Neuron (in vitro differentiated cells): ENCODE results near the gene DYRK3.
"Not testable (repeated sequence)": the region's sequence is repeated elsewhere in the genome, so short reads cannot be mapped to it uniquely, and the experiment has no call there.

Experiments
- H2AFZ ChIP-seq: one replicate; pipeline ENCODE4 v1.6.1; 2013; ENCODE audit warnings: low read depth, mild to moderate bottlenecking, inconsistent platforms, low read length, moderate library complexity
- H3K27me3 ChIP-seq: one replicate; pipeline ENCODE4 v1.6.1; 2013; ENCODE audit warnings: low read length; ENCODE audit not compliant: insufficient read depth
- H3K36me3 ChIP-seq: one replicate; pipeline ENCODE4 v1.6.1; 2013; ENCODE audit warnings: low read length; ENCODE audit not compliant: insufficient read depth
- H3K4me1 ChIP-seq: one replicate; pipeline ENCODE4 v1.6.1; 2013; ENCODE audit warnings: low read length; ENCODE audit not compliant: insufficient read depth
- H3K4me3 ChIP-seq: 2 replicates; pipeline ENCODE4 v1.5.1; 2013; ENCODE audit warnings: mild to moderate bottlenecking, low read length, moderate library complexity
- H3K9me3 ChIP-seq: one replicate; pipeline ENCODE4 v1.6.1; 2013; ENCODE audit warnings: low read length

DYRK3 gene

GRCh38 chr1:206604861-206605260 lies 30.5 kb upstream of the DYRK3 start:
- no peak overlapping the region for H3K4me3 ChIP-seq
- no peaks in the 10 kb centered on the region for H3K9me3 ChIP-seq
- no peaks in the 10 kb centered on the region for H3K4me1 ChIP-seq
- H3K27me3 ChIP-seq: no peaks in the 10 kb centered on the region
- peaks cover 46% of the 10 kb centered on the region for H3K36me3 ChIP-seq
- H2AFZ ChIP-seq: no peak overlapping the region

DNA sequence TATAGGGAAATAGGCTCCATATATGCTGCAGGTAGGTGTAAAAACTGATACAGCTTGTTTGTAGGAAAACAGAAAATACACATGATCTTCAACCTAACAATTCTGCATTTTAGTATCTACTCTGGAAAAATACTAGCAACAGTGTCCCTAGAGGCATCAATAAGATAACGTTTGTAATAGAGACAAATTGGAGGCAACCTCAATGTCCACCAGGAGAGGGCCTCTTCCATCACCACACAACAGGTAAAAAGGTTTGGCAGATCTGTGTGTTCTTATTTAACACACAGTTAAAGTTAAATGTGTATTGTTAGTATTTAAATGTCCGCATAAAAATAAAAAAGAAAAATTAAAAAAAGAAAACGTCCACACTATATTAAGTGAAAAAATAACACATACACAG lies 28.5 kb upstream of the DYRK3 start:
- Histone ChIP-seq H2AFZ (no peak overlapping the region), H3K4me3 (no peak overlapping the region), H3K27me3 (no peaks in the 10 kb centered on the region), H3K36me3 (peaks cover 35% of the 10 kb centered on the region), H3K9me3 (no peaks in the 10 kb centered on the region), H3K4me1 (peaks cover 8% of the 10 kb centered on the region)

GRCh38 chr1:206608108-206608698 lies 27.1 kb upstream of the DYRK3 start:
- Histone ChIP-seq H3K4me3 (no peak overlapping the region), H3K27me3 (no peaks in the 10 kb centered on the region), H3K4me1 (peaks cover 8% of the 10 kb centered on the region), H3K9me3 (no peaks in the 10 kb centered on the region), H2AFZ (no peak overlapping the region), H3K36me3 (peaks cover 22% of the 10 kb centered on the region)

- Histone ChIP-seq H3K4me3 (no peak overlapping the region), H2AFZ (no peak overlapping the region), H3K9me3 (no peaks in the 10 kb centered on the region), H3K4me1 (peaks cover 8% of the 10 kb centered on the region), H3K36me3 (peaks cover 14% of the 10 kb centered on the region), H3K27me3 (no peaks in the 10 kb centered on the region)
Observed at GRCh38 chr1:206609229-206609991, 25.9 kb upstream of the DYRK3 start.

- H3K9me3 ChIP-seq: no peaks in the 10 kb centered on the region
- peak within 1 kb of the TSS; percentile 75 for H2AFZ ChIP-seq
- peaks cover 6% of the 10 kb centered on the region for H3K27me3 ChIP-seq
- H3K4me3 ChIP-seq: peak within 1 kb of the TSS; percentile 71
- peaks cover 8% of the 10 kb centered on the region for H3K4me1 ChIP-seq
- peaks cover 3% of the 10 kb centered on the region for H3K36me3 ChIP-seq
Observed at GRCh38 chr1:206612129-206612876, 23.0 kb upstream of the DYRK3 start, which contains the start of gene EIF2D. Gene EIF2D (minus strand): TSS chr1:206612465. CDS start chr1:206612342, 123 bp downstream.

DNA sequence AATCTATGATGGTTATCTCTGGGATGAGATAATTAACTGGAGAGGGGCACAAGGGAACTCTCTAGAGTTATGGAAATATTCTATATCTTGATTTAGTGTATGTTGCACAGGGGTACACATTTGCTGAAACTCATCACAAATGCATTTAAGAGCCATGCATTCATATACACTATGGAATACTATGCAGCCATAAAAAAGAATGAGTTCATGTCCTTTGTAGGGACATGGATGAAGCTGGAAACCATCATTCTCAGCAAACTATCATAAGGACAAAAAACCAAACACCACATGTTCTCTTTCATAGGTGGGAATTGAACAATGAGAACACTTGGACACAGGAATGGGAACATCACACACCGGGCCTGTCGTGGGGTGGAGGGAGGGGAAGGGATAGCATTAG lies 8.9 kb upstream of the DYRK3 start:
- not testable (repeated sequence) for H3K4me1 ChIP-seq, H3K4me3 ChIP-seq, H3K27me3 ChIP-seq, H3K36me3 ChIP-seq, H3K9me3 ChIP-seq, H2AFZ ChIP-seq

DNA sequence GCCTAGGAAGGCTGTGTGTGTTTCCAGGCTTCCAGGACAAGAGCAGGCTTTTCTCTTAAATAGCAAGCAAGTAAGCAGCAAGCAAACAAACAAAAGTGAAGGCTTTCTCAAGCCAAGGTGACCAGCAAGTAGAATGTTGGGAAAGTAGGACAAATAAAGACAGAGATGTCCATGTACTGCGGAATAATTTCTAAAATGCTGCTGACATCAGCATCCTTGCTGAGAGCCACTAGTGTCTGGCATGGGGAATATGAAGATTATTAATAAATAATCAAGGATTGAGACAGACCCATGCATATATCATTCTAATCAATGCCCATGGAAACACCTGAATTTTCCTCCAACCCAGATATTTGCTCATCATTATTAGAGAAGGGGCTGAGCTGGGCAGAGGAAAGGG lies 6.4 kb upstream of the DYRK3 start:
- no peak overlapping the region for H3K4me3 ChIP-seq
- H2AFZ ChIP-seq: no peak overlapping the region
- H3K27me3 ChIP-seq: no peaks in the 10 kb centered on the region
- H3K4me1 ChIP-seq: peaks cover 6% of the 10 kb centered on the region
- H3K9me3 ChIP-seq: no peaks in the 10 kb centered on the region
- no peaks in the 10 kb centered on the region for H3K36me3 ChIP-seq

- H3K27me3 ChIP-seq: no peaks in the 10 kb centered on the region
- no peaks in the 10 kb centered on the region for H3K36me3 ChIP-seq
- peaks cover 18% of the 10 kb centered on the region for H3K4me1 ChIP-seq
- no peak overlapping the region for H3K4me3 ChIP-seq
- no peak overlapping the region for H2AFZ ChIP-seq
- no peaks in the 10 kb centered on the region for H3K9me3 ChIP-seq
Observed at GRCh38 chr1:206631085-206631509, 4.2 kb upstream of the DYRK3 start.

GRCh38 chr1:206633708-206634121 lies 1.6 kb upstream of the DYRK3 start:
- peaks cover 3% of the 10 kb centered on the region for H3K36me3 ChIP-seq

GRCh38 chr1:206634365-206635079 lies 814 bp upstream of the DYRK3 start:
- peaks cover 4% of the 10 kb centered on the region for H3K36me3 ChIP-seq
- peak overlapping the region; percentile 72 for H2AFZ ChIP-seq
- peak overlapping the region; percentile 70 for H3K4me3 ChIP-seq
- no peaks in the 10 kb centered on the region for H3K27me3 ChIP-seq
- no peaks in the 10 kb centered on the region for H3K9me3 ChIP-seq
- peaks cover 25% of the 10 kb centered on the region for H3K4me1 ChIP-seq

More at GRCh38 chr1:206633708-206634121, 1.6 kb upstream of the DYRK3 start:
- H3K27me3 ChIP-seq: no peaks in the 10 kb centered on the region
- H2AFZ ChIP-seq: no peak overlapping the region
- H3K4me3 ChIP-seq: no peak overlapping the region
- H3K9me3 ChIP-seq: no peaks in the 10 kb centered on the region
- H3K4me1 ChIP-seq: peaks cover 25% of the 10 kb centered on the region

DNA sequence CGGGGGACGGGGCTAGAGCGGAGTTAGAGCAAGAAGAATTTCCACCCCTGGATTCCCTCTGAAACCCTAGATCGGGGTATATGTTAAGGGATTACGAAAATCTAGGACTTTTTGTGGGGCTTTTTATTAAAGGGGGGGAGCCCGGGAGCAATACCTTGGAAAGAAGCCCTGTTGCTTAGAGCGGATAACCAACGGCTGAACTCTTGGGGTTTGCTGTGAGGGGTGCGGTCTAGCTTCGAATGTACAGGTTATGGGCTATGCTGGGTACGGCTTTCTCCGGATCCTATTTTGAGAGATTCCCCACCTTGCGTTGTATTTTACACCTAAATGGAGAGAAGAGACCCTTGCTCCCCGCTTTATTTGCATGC lies 626 bp downstream of the DYRK3 start:
- Histone ChIP-seq H3K4me1 (peaks cover 25% of the 10 kb centered on the region), H3K9me3 (no peaks in the 10 kb centered on the region), H3K4me3 (peak overlapping the region; percentile 70), H3K27me3 (no peaks in the 10 kb centered on the region), H2AFZ (peak overlapping the region; percentile 72), H3K36me3 (peaks cover 4% of the 10 kb centered on the region)

DNA sequence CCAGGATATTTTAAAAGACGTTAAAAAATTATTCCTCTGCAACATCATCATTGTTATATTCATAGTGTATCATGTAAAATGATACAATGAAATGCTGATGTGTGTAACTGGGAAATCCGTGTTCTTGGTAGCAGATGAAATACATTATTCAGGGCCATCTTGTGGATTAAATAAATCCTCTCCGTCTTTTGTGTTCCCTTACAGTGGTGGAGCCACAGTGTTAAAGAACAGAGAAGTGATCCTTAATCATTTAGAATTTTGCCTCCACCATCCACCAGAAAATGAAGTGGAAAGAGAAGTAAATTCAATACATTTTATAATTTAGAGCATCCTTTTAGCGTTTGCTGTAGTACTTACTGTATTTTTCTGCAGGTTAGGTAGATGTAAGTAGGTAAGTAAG lies 1.3 kb downstream of the DYRK3 start:
- no peak overlapping the region for H3K4me3 ChIP-seq

DNA sequence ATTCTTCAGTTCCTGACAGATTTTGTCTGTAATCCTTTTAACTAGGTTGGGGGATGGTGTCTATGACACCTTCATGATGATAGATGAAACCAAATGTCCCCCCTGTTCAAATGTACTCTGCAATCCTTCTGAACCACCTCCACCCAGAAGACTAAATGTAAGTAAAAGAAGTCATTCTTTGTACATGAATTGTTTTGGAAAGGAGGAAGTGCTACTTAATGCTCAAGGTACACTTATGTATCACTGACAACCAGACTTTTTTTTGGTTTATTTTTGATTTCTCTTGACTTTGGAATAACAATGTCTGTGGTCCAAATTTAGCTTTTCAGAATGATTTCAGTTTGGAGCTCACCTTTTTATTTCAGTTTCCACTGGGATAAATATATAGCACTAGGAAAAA lies 2.3 kb downstream of the DYRK3 start:
- Histone ChIP-seq H2AFZ (no peak overlapping the region), H3K36me3 (peaks cover 4% of the 10 kb centered on the region), H3K27me3 (no peaks in the 10 kb centered on the region), H3K4me1 (peaks cover 25% of the 10 kb centered on the region), H3K9me3 (no peaks in the 10 kb centered on the region), H3K4me3 (no peak overlapping the region)

More for the DNA sequence above, 1.3 kb downstream of the DYRK3 start:
- H3K36me3 ChIP-seq: peaks cover 4% of the 10 kb centered on the region
- H3K9me3 ChIP-seq: no peaks in the 10 kb centered on the region
- no peaks in the 10 kb centered on the region for H3K27me3 ChIP-seq
- no peak overlapping the region for H2AFZ ChIP-seq
- H3K4me1 ChIP-seq: peaks cover 25% of the 10 kb centered on the region
